ENCODE data around the gene PHF21B. TPM values are rescaled to one million over a fixed set of nuclear protein-coding genes. Genes with fewer than 3 reads are reported as not detected.

PHF21B gene
- total RNA-seq (under 1 TPM in 2 of 4 donors, not detected in 2; 0.28 to 0.66 TPM), polyA plus RNA-seq (under 1 TPM in 1 of 3 donors, not detected in 2; 0.13 TPM)

- Histone ChIP-seq H3K36me3 (no peaks in the 10 kb centered on the region), H3K9me3 (no peaks in the 10 kb centered on the region), H3K4me1 (peaks cover 0 to 45% (median 41%) of the 10 kb centered on the region in 4 donors), H3K4me3 (peak within 1 kb of the TSS; percentile 32 to 58 (median 48)), H3K27ac (peak within 1 kb of the TSS in 1 of 4 donors; percentile 68), H3K27me3 (peaks cover 33 to 94% (median 78%) of the 10 kb centered on the region in 3 donors)
- WGBS, 2 donors = 1% methylated on average over 121 of the region's 121 CpGs
- DNase-seq = peak; percentile 70
- intact Hi-C loops (cut with DNase I) = no loop called here
- TF ChIP-seq POLR2AphosphoS5 (IDR thresholded peaks at IDR 0.05) = peak in 1 of 4 donors; percentile 14
- no peak for TF ChIP-seq EP300 (IDR thresholded peaks at IDR 0.05)
- TF ChIP-seq CTCF (IDR thresholded peaks at IDR 0.05) = no peak
Measured at GRCh38 chr22:45009606-45010531, at the start of gene PHF21B. Gene PHF21B (minus strand): TSS chr22:45010005. CDS start chr22:45009549, 456 bp downstream.

- intact Hi-C loops (cut with DNase I) = no loop called here
- no peaks in the 10 kb centered on the region for H3K9me3 ChIP-seq
- H3K27ac ChIP-seq = no peak overlapping the region
- no peak for DNase-seq
- peaks cover 0 to 16% (median 0%) of the 10 kb centered on the region in 3 donors for H3K27me3 ChIP-seq
- no peaks in the 10 kb centered on the region for H3K4me1 ChIP-seq
- no peaks in the 10 kb centered on the region for H3K36me3 ChIP-seq
- H3K4me3 ChIP-seq = no peak overlapping the region
- 88 to 90% methylated on average over 5 of the region's 5 CpGs for WGBS, 2 donors
- TF ChIP-seq CTCF (IDR thresholded peaks at IDR 0.05) (no peak), EP300 (IDR thresholded peaks at IDR 0.05) (no peak), POLR2AphosphoS5 (IDR thresholded peaks at IDR 0.05) (no peak), POLR2A (IDR thresholded peaks at IDR 0.05) (no peak)
Measured at GRCh38 chr22:45059296-45059695, 49.5 kb upstream of the PHF21B start.

- Histone ChIP-seq H3K4me1 (no peaks in the 10 kb centered on the region), H3K27ac (no peak overlapping the region), H3K36me3 (no peaks in the 10 kb centered on the region), H3K27me3 (peaks cover 0 to 14% (median 0%) of the 10 kb centered on the region in 3 donors), H3K9me3 (no peaks in the 10 kb centered on the region), H3K4me3 (no peak overlapping the region)
- WGBS, 2 donors = 87 to 90% methylated on average over 2 of the region's 2 CpGs
- DNase-seq = no peak
- intact Hi-C loops (cut with DNase I) = no loop called here
- TF ChIP-seq CTCF (IDR thresholded peaks at IDR 0.05) (no peak), EP300 (IDR thresholded peaks at IDR 0.05) (no peak), POLR2A (IDR thresholded peaks at IDR 0.05) (no peak), POLR2AphosphoS5 (IDR thresholded peaks at IDR 0.05) (no peak)
Measured at GRCh38 chr22:45058622-45058912, 48.8 kb upstream of the PHF21B start.

GRCh38 chr22:45055936-45056335 is 46.1 kb upstream of the PHF21B start:
- peaks cover 0 to 28% (median 6%) of the 10 kb centered on the region in 3 donors for H3K27me3 ChIP-seq
- H3K36me3 ChIP-seq = no peaks in the 10 kb centered on the region
- TF ChIP-seq POLR2AphosphoS5 (IDR thresholded peaks at IDR 0.05) (no peak), EP300 (IDR thresholded peaks at IDR 0.05) (no peak), POLR2A (IDR thresholded peaks at IDR 0.05) (no peak), CTCF (IDR thresholded peaks at IDR 0.05) (no peak)
- H3K27ac ChIP-seq = no peak overlapping the region
- intact Hi-C loops (cut with DNase I) = no loop called here
- no peaks in the 10 kb centered on the region for H3K4me1 ChIP-seq
- no peak for DNase-seq
- H3K4me3 ChIP-seq = no peak overlapping the region
- WGBS, 2 donors = 82 to 90% methylated on average over 15 of the region's 15 CpGs
- H3K9me3 ChIP-seq = no peaks in the 10 kb centered on the region

All from sigmoid colon (tissue), 7 donors.